ENCODE measurements around the gene GSG1L. TPM values are rescaled to one million over a fixed set of nuclear protein-coding genes. Genes with fewer than 3 reads are reported as not detected.

GSG1L gene
- total RNA-seq, 1 experiment from 2014 or later, result not detected

DNA sequence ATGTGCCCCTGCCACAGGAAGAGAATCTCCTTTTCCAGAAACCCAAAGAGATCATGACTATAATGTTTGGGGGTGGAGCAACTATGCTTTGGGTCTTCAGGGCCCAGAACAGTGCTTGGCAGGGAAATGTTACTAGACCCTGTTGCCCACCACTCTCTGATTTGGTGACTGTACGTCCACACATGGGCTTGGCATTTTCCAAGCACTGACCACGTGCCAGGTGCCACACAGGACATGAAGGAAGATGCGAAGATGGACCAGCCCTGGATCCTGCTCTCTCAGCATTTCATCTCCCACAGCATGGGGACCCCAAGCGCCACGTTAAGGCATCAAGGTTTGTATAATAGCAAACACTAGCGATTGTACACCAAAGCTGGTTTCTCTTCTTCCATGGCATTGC, 50.1 kb downstream of the GSG1L start:
- TF ChIP-seq, protein P1, sequence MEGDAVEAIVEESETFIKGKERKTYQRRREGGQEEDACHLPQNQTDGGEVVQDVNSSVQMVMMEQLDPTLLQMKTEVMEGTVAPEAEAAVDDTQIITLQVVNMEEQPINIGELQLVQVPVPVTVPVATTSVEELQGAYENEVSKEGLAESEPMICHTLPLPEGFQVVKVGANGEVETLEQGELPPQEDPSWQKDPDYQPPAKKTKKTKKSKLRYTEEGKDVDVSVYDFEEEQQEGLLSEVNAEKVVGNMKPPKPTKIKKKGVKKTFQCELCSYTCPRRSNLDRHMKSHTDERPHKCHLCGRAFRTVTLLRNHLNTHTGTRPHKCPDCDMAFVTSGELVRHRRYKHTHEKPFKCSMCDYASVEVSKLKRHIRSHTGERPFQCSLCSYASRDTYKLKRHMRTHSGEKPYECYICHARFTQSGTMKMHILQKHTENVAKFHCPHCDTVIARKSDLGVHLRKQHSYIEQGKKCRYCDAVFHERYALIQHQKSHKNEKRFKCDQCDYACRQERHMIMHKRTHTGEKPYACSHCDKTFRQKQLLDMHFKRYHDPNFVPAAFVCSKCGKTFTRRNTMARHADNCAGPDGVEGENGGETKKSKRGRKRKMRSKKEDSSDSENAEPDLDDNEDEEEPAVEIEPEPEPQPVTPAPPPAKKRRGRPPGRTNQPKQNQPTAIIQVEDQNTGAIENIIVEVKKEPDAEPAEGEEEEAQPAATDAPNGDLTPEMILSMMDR (IDR thresholded peaks at IDR 0.05; ENCODE audit: unreplicated experiment), result no peak
- BruUV-seq (replicated peaks), result no TSS peak
- intact Hi-C loops (cut with micrococcal nuclease; ENCODE audit: unreplicated experiment), result no loop called here
- H3K9me3 Mint-ChIP-seq (ENCODE audit: low read depth, unreplicated experiment), result no peaks in the 10 kb centered on the region
- peaks cover 95% of the 10 kb centered on the region for H3K27me3 Mint-ChIP-seq (ENCODE audit: unreplicated experiment)
- no peak for DNase-seq
- H3K36me3 Mint-ChIP-seq (ENCODE audit: insufficient read depth, unreplicated experiment), result no peaks in the 10 kb centered on the region
- H3K4me1 Mint-ChIP-seq (ENCODE audit: low read depth, unreplicated experiment), result no peaks in the 10 kb centered on the region
- H3K4me3 Mint-ChIP-seq (ENCODE audit: low read depth, unreplicated experiment), result no peak overlapping the region
- H3K27ac Mint-ChIP-seq (ENCODE audit: unreplicated experiment), result no peak overlapping the region
- CTCF ChIA-PET, result no interaction called here

DNA sequence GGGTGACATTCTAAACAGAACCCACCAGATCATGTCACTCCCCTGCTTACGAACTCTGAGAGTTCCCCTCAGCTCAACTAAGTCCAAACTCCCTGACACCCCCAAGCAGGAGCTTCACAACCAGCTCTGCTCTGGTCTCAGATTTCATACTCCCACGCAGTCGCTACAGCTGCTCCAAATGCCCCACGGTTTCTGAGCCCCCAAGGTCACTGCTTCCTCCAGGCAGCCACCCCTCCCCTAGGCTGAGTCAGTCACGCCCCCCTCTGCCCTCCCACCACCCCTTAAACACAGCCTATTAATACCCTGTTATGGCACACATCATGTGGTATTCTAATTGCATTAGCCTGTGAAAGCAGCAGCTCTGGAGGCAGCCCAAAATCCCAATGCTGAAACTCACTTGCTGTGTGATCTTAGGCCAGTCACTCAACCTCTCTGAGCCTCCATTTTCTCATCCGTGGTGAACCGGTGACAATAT, 51.5 kb downstream of the GSG1L start:
- H3K27ac Mint-ChIP-seq (ENCODE audit: unreplicated experiment), result no peak overlapping the region
- TF ChIP-seq, protein P1 (IDR thresholded peaks at IDR 0.05; ENCODE audit: unreplicated experiment), result no peak
- intact Hi-C loops (cut with micrococcal nuclease; ENCODE audit: unreplicated experiment), result no loop called here

DNA sequence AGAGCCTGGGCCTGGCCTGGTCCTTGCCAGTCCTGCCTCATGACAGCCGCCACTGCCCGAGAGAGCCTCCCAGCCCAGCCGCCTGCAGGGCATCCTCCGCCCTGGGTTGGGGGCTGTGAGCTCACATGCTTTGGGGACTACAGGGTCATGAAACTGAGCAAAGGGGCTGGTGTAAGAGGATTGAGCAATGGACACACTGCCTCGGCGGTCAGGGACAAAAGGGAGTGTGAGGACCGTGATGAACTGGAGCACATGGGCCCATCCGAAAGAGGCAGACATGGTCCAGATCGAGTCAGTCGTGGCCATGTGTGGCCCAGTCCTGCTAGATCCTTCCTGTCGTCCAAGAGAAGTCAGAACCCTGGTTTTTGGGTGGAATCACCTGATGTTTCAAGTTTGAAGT, 52.3 kb downstream of the GSG1L start:
- Mint-ChIP-seq H3K4me1 (ENCODE audit: low read depth, unreplicated experiment) (no peaks in the 10 kb centered on the region), H3K27ac (ENCODE audit: unreplicated experiment) (no peak overlapping the region), H3K36me3 (ENCODE audit: insufficient read depth, unreplicated experiment) (no peaks in the 10 kb centered on the region), H3K9me3 (ENCODE audit: low read depth, unreplicated experiment) (no peaks in the 10 kb centered on the region), H3K4me3 (ENCODE audit: low read depth, unreplicated experiment) (no peak overlapping the region), H3K27me3 (ENCODE audit: unreplicated experiment) (peaks cover 93% of the 10 kb centered on the region)
- no TSS peak for BruUV-seq (replicated peaks)
- intact Hi-C loops (cut with micrococcal nuclease; ENCODE audit: unreplicated experiment), result no loop called here
- no peak for DNase-seq
- TF ChIP-seq, protein P1 (IDR thresholded peaks at IDR 0.05; ENCODE audit: unreplicated experiment), result no peak
- CTCF ChIA-PET, result no interaction called here

More for the DNA sequence above, 51.5 kb downstream of the GSG1L start:
- no peaks in the 10 kb centered on the region for H3K9me3 Mint-ChIP-seq (ENCODE audit: low read depth, unreplicated experiment)
- no TSS peak for BruUV-seq (replicated peaks)
- peaks cover 95% of the 10 kb centered on the region for H3K27me3 Mint-ChIP-seq (ENCODE audit: unreplicated experiment)
- no peak overlapping the region for H3K4me3 Mint-ChIP-seq (ENCODE audit: low read depth, unreplicated experiment)
- CTCF ChIA-PET, result interaction anchor here (0.6 kb wide), 1 partner anchor 10 kb away, joined by 4 read pairs; no protein-coding TSS in a partner anchor
- H3K36me3 Mint-ChIP-seq (ENCODE audit: insufficient read depth, unreplicated experiment), result no peaks in the 10 kb centered on the region
- DNase-seq, result no peak
- H3K4me1 Mint-ChIP-seq (ENCODE audit: low read depth, unreplicated experiment), result no peaks in the 10 kb centered on the region

DNA sequence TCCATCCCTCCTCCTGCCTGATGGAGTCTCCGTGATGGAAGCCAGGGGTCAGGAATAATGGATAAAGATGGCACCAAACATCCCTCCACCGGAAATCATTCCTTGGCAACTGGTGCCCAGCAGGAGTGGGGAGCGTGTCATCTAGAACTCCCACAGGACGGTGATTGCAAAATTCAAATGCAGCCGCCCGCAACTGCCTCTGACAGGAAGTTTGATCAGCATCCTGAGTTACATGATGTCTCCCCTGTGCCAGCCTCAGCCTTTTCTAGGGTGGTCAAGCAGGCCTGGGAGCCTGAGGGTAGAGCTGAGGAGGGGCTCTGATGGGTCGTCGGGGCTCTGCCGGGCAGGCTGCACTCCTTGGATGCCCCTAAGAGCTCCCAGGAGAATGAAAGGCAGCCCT, 52.8 kb downstream of the GSG1L start:
- Mint-ChIP-seq H3K36me3 (ENCODE audit: insufficient read depth, unreplicated experiment) (no peaks in the 10 kb centered on the region), H3K9me3 (ENCODE audit: low read depth, unreplicated experiment) (no peaks in the 10 kb centered on the region), H3K4me1 (ENCODE audit: low read depth, unreplicated experiment) (no peaks in the 10 kb centered on the region), H3K27me3 (ENCODE audit: unreplicated experiment) (peaks cover 90% of the 10 kb centered on the region), H3K27ac (ENCODE audit: unreplicated experiment) (no peak overlapping the region), H3K4me3 (ENCODE audit: low read depth, unreplicated experiment) (no peak overlapping the region)
- CTCF ChIA-PET, result no interaction called here
- intact Hi-C loops (cut with micrococcal nuclease; ENCODE audit: unreplicated experiment), result no loop called here
- no TSS peak for BruUV-seq (replicated peaks)
- no peak for DNase-seq
- TF ChIP-seq, protein P1 (IDR thresholded peaks at IDR 0.05; ENCODE audit: unreplicated experiment), result no peak
